A549 (cell line): ENCODE measurements around the gene DLG2.

Source experiments
- CEBPB ChIP-seq, 2 experiments: fragments of >200 bp in 1 of 2; sonication (Bioruptor Twin) in 1 of 2; formaldehyde crosslinking in 1 of 2; IDR thresholded peaks; 2 replicates each; pipeline ENCODE4 v1.6.1; 2012 to 2016
- CHD4 ChIP-seq: fragments of 200-600 bp; sonication (generic); IDR thresholded peaks from 2 replicates; pipeline ENCODE4 v1.6.1; 2016; ENCODE audit warnings: antibody characterized with exemption, mild to moderate bottlenecking, borderline replicate concordance
- EP300 ChIP-seq, 2 experiments: fragments of >200 bp; sonication (Bioruptor Twin); formaldehyde crosslinking; IDR thresholded peaks; 2 replicates in 1 of 2; 3 replicates in 1 of 2; pipeline ENCODE4 v1.6.1; 2016 to 2017
- FOSB ChIP-seq: fragments of 250-450 bp; sonication (Bioruptor Pico); IDR thresholded peaks from 2 replicates; pipeline ENCODE4 v1.5.0; 2020; ENCODE audit warnings: mild to moderate bottlenecking, moderate library complexity
- FOSL2 ChIP-seq, 2 experiments: fragments of 450-650 bp in 1 of 2; fragments of >200 bp in 1 of 2; sonication (Bioruptor Twin) in 1 of 2; formaldehyde crosslinking; IDR thresholded peaks; 2 replicates each; pipeline versions ENCODE4 v1.5.0 to v1.6.1; 2016 to 2020; ENCODE audit warnings: mild to moderate bottlenecking in 1 of 2, moderate library complexity in 1 of 2
- HDAC2 ChIP-seq: fragments of 200-600 bp; sonication (generic); IDR thresholded peaks from 2 replicates; pipeline ENCODE4 v1.6.1; 2016
- HMGXB4 ChIP-seq: fragments of 250-450 bp; sonication (Bioruptor Pico); IDR thresholded peaks from 2 replicates; pipeline ENCODE4 v1.5.0; 2021; ENCODE audit warnings: mild to moderate bottlenecking, moderate library complexity, borderline replicate concordance
- JUN ChIP-seq, 2 experiments: fragments of >200 bp; sonication (Bioruptor Twin); formaldehyde crosslinking; IDR thresholded peaks; 2 replicates in 1 of 2; 3 replicates in 1 of 2; pipeline ENCODE4 v1.6.1; 2016 to 2017
- MAZ ChIP-seq: fragments of 150-350 bp; IDR thresholded peaks from 2 replicates; pipeline ENCODE4 v1.6.1; 2014; ENCODE audit warnings: antibody characterized with exemption, low read depth, low read length, borderline replicate concordance
- POLR2A ChIP-seq: IDR thresholded peaks from 2 replicates; pipeline ENCODE4 v1.6.1; 2012; ENCODE audit warnings: mild to moderate bottlenecking, low read length
- RAD21 ChIP-seq, 2 experiments: fragments of >200 bp in 1 of 2; sonication (Bioruptor Twin) in 1 of 2; formaldehyde crosslinking in 1 of 2; IDR thresholded peaks in 1 of 2; conservative IDR thresholded peaks in 1 of 2; 2 replicates in 1 of 2; 3 replicates in 1 of 2; pipeline ENCODE4 v1.6.1; 2012 to 2018; ENCODE audit warnings: inconsistent platforms in 1 of 2
- RCOR1 ChIP-seq: fragments of 150-350 bp; IDR thresholded peaks from 2 replicates; pipeline ENCODE4 v1.6.1; 2014; ENCODE audit warnings: antibody characterized with exemption, low read length, low read depth
- TF ChIP-seq, protein P1 (sequence below): fragments of >200 bp; sonication (Bioruptor Twin); formaldehyde crosslinking; IDR thresholded peaks from 3 replicates; pipeline ENCODE4 v1.5.1; 2016
- TF ChIP-seq, protein P2 (sequence below): IDR thresholded peaks from 2 replicates; pipeline ENCODE4 v1.6.1; 2012

- TF ChIP-seq JUN (IDR thresholded peaks at IDR 0.05) (no peak), CEBPB (IDR thresholded peaks at IDR 0.05) (no peak), EP300 (IDR thresholded peaks at IDR 0.05) (no peak), HDAC2 (no peak), HMGXB4 (CRISPR knock-in tag) (no peak), FOSL2 (IDR thresholded peaks at IDR 0.05) (no peak), FOSL2 (CRISPR knock-in tag; IDR thresholded peaks at IDR 0.05) (no peak), FOSB (CRISPR knock-in tag) (no peak), RCOR1 (no peak), CHD4 (no peak), MAZ (no peak), POLR2A (no peak), RAD21 (conservative IDR thresholded peaks at IDR 0.05 in 1 of 2, IDR thresholded peaks at IDR 0.05 in 1 of 2) (no peak)
- TF ChIP-seq, protein P1, sequence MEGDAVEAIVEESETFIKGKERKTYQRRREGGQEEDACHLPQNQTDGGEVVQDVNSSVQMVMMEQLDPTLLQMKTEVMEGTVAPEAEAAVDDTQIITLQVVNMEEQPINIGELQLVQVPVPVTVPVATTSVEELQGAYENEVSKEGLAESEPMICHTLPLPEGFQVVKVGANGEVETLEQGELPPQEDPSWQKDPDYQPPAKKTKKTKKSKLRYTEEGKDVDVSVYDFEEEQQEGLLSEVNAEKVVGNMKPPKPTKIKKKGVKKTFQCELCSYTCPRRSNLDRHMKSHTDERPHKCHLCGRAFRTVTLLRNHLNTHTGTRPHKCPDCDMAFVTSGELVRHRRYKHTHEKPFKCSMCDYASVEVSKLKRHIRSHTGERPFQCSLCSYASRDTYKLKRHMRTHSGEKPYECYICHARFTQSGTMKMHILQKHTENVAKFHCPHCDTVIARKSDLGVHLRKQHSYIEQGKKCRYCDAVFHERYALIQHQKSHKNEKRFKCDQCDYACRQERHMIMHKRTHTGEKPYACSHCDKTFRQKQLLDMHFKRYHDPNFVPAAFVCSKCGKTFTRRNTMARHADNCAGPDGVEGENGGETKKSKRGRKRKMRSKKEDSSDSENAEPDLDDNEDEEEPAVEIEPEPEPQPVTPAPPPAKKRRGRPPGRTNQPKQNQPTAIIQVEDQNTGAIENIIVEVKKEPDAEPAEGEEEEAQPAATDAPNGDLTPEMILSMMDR = no peak
- TF ChIP-seq, protein P2, sequence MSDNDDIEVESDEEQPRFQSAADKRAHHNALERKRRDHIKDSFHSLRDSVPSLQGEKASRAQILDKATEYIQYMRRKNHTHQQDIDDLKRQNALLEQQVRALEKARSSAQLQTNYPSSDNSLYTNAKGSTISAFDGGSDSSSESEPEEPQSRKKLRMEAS = no peak
Measured at GRCh38 chr11:85385111-85385510, 242.0 kb downstream of the DLG2 start.
